ENCODE results near the gene HLA-E.

DNA sequence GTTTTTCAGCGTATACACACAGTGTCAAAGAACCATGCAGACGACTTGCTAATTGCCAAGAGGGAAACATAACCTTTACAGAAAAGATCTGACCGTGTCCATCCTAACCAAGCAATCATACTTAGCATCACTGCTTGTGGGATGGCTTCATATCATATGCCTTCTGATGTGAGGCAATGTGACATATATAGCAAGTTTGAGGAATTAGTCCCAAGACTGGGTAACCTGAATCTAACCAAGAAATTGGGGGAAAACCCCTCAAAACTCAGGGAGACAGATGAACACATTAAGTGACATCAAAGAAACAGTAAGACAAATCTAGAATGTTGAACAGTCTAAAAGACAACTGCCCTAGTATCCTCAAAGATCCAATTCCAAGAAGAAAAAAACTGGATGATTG lies 48.6 kb downstream of the HLA-E start:
- TF ChIP-seq POLR2A (IDR thresholded peaks at IDR 0.05; ENCODE audit: low read depth, low read length) (no peak), EZH2 (IDR thresholded peaks at IDR 0.05; ENCODE audit: borderline replicate concordance, low read depth, low read length, severe bottlenecking) (no peak), JUN (IDR thresholded peaks at IDR 0.05; ENCODE audit: borderline replicate concordance, insufficient read depth, insufficient read length, low read depth) (no peak), POLR2AphosphoS5 (IDR thresholded peaks at IDR 0.05; ENCODE audit: insufficient read depth, low read depth, low read length) (no peak), GATA2 (IDR thresholded peaks at IDR 0.05; ENCODE audit: insufficient read depth, insufficient read length, low read depth, low read length) (no peak)
- TF ChIP-seq, protein P1, sequence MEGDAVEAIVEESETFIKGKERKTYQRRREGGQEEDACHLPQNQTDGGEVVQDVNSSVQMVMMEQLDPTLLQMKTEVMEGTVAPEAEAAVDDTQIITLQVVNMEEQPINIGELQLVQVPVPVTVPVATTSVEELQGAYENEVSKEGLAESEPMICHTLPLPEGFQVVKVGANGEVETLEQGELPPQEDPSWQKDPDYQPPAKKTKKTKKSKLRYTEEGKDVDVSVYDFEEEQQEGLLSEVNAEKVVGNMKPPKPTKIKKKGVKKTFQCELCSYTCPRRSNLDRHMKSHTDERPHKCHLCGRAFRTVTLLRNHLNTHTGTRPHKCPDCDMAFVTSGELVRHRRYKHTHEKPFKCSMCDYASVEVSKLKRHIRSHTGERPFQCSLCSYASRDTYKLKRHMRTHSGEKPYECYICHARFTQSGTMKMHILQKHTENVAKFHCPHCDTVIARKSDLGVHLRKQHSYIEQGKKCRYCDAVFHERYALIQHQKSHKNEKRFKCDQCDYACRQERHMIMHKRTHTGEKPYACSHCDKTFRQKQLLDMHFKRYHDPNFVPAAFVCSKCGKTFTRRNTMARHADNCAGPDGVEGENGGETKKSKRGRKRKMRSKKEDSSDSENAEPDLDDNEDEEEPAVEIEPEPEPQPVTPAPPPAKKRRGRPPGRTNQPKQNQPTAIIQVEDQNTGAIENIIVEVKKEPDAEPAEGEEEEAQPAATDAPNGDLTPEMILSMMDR (IDR thresholded peaks at IDR 0.05; ENCODE audit: extremely low read depth in 1 of 2, insufficient read depth in 1 of 2, low read depth in 1 of 2, low read length in 2 of 2): no peak
